Thyroid gland (tissue), 4 donors: ENCODE data around the gene SNAPC4. TPM values are rescaled to one million over a fixed set of nuclear protein-coding genes. Genes with fewer than 3 reads are reported as not detected.

ENCODE experiments used
- DNase-seq, 2 donors: peaks; one replicate each; pipeline ENCODE4 v3.0.0-alpha.2; 2019
- H3K27ac ChIP-seq, 3 donors: fragments of 200-600 bp; sonication (generic); 1 replicate in 2 of 3; 2 replicates in 1 of 3; pipeline ENCODE4 v1.5.1; 2016 to 2019; ENCODE audit warnings: mild to moderate bottlenecking in 1 of 3, moderate library complexity in 1 of 3
- H3K27me3 ChIP-seq: fragments of 200-600 bp; sonication (generic); one replicate; pipeline ENCODE4 v1.5.1; 2019
- H3K36me3 ChIP-seq, 2 donors: fragments of 200-600 bp; sonication (generic); one replicate each; pipeline ENCODE4 v1.5.1; 2016 to 2019
- H3K4me1 ChIP-seq, 2 donors: fragments of 200-600 bp; sonication (generic); one replicate each; pipeline ENCODE4 v1.5.1; 2017 to 2019
- H3K4me3 ChIP-seq, 3 donors: fragments of 200-600 bp; sonication (generic); replicated peaks in 1 of 3; 1 replicate in 2 of 3; 2 replicates in 1 of 3; pipeline ENCODE4 v1.5.1; 2016; ENCODE audit warnings: mild to moderate bottlenecking in 1 of 3
- H3K9me3 ChIP-seq: fragments of 200-600 bp; sonication (generic); one replicate; pipeline ENCODE4 v1.5.1; 2017
- POLR2A ChIP-seq, 2 donors: fragments of 450-650 bp; IDR thresholded peaks; one replicate each; pipeline ENCODE4 v1.6.1; 2017; ENCODE audit warnings: antibody characterized with exemption in 2 of 2, mild to moderate bottlenecking in 2 of 2, moderate library complexity in 1 of 2
- WGBS, 2 donors: methylation state at CpG; one replicate each; pipeline ENCODE4 v1.1.5; 2017; 5-methylcytosine and 5-hydroxymethylcytosine counted together
- intact Hi-C: fragments of 100-400 bp; cut with DNase I; formaldehyde crosslinking; loops from one replicate; pipeline ENCODE4 v1.15.1; 2023
- total RNA-seq, 4 donors: library from RNA; depleted of rRNA; stranded (reverse); fragments of >200 nt; gene quantifications; one replicate each; pipeline ENCODE4 v1.2.3, GENCODE V29; 2016
- TF ChIP-seq, protein P1 (sequence below), 6 experiments: fragments of 200-600 bp in 3 of 6; fragments of 450-650 bp in 3 of 6; sonication (generic) in 3 of 6; IDR thresholded peaks; one replicate each; pipeline ENCODE4 v1.5.1; 2016 to 2019; ENCODE audit warnings: antibody characterized with exemption in 6 of 6, mild to moderate bottlenecking in 2 of 6, inconsistent platforms in 1 of 6, moderate library complexity in 1 of 6

SNAPC4 gene
- total RNA-seq, 4 donors from 2014 or later = 7.0 to 8.0 (median 7.5) TPM

DNA sequence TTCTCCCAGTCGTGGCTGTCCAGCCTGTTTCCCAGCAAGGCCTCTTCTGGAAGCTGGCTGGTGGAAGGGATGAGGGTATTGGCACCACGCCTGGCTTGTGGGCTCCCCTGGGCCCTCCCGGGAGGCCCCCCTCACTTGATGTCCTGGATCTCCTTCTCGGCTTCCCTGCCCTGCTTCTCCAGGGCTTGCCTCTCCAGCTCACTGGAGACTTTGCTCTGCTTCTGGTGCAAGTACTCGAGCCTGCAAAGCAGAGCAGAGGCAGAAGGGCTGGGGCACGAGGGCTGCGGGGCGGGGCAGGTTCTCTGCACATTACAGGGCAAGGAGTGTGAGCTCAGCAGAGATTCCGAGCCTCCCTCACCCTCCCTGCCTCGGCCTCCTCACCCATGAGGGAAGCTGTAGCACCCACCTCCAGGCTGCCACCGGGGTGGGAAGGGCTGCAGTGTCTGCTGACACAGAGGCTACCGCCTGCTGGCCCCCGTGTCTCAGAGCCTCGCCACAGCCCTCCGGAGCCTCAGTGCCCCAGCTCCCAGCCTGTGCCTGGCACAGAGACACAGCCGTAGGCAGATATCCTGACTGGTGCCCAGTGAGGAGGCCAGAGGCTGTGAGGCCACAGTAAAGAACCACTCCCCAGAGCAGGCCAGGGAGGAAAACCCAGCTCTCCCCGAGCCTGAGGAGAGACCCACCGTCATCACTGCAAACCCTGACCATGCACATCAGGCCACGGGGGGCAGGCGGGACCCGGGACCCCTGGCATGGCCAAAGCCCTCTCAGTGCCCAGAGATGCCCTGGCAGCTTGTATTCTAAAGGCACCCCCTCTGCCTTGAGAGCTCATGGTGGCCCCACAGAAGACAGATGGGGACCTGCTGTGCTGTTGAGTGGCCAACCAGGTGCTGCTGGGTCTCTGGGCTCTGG lies 7.2 kb downstream of the SNAPC4 start:
- Histone ChIP-seq H3K4me1 (no peaks in the 10 kb centered on the region), H3K4me3 (no peak overlapping the region), H3K27me3 (no peaks in the 10 kb centered on the region), H3K36me3 (peaks cover 23 to 66% of the 10 kb centered on the region in 2 donors), H3K27ac (no peak overlapping the region), H3K9me3 (no peaks in the 10 kb centered on the region)
- WGBS, 2 donors = 75 to 81% methylated on average over 10 to 12 of the region's 21 CpGs
- TF ChIP-seq, protein P1, sequence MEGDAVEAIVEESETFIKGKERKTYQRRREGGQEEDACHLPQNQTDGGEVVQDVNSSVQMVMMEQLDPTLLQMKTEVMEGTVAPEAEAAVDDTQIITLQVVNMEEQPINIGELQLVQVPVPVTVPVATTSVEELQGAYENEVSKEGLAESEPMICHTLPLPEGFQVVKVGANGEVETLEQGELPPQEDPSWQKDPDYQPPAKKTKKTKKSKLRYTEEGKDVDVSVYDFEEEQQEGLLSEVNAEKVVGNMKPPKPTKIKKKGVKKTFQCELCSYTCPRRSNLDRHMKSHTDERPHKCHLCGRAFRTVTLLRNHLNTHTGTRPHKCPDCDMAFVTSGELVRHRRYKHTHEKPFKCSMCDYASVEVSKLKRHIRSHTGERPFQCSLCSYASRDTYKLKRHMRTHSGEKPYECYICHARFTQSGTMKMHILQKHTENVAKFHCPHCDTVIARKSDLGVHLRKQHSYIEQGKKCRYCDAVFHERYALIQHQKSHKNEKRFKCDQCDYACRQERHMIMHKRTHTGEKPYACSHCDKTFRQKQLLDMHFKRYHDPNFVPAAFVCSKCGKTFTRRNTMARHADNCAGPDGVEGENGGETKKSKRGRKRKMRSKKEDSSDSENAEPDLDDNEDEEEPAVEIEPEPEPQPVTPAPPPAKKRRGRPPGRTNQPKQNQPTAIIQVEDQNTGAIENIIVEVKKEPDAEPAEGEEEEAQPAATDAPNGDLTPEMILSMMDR (IDR thresholded peaks at IDR 0.05) = no peak
- no peak for TF ChIP-seq POLR2A (IDR thresholded peaks at IDR 0.05)
- intact Hi-C loops = no loop called here
- no peak for DNase-seq

DNA sequence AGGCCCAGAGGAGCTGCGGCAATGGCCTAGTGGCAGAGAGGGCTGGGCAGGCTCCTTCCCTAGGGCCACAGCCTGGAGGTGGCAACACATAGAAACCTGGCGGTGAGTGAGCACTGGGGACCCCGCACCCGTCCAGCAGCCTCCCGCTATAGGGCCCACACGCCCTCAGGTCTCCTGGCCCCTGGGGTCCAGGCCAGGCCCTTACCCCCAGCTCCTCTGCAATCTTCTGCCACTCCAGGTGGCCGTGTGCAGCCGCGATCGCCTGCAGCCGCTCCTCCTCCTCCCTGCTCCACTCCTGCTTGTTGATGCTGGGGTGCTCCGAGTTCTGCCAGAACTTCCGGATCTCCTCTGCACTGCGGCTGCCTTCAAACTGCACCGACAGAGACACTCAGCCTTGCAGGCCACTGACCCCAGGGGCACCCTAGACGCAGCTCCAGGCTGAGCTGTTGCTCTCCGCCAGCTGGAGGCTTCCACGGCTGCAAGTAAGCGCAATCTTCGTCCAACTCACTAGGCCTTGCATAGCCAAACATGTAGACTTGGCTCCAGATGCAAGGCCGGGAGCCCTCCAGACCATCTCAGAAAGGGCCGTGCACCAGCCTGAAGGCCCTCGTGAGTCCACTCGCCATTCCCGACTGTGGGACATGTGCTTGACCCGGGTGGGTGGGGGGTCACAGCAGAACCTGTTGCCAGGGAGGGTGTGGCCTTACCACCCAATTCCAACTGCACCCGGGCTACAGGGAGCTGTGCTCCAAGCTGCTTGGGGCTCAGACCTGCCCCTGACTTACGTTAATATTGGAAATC lies 8.0 kb downstream of the SNAPC4 start:
- no peaks in the 10 kb centered on the region for H3K4me1 ChIP-seq
- 86 to 94% methylated on average over 23 to 24 of the region's 28 CpGs for WGBS, 2 donors
- H3K4me3 ChIP-seq = no peak overlapping the region
- intact Hi-C loops = no loop called here
- no peak for TF ChIP-seq POLR2A (IDR thresholded peaks at IDR 0.05)
- TF ChIP-seq, protein P1 (IDR thresholded peaks at IDR 0.05) = no peak
- H3K36me3 ChIP-seq = peaks cover 31 to 72% of the 10 kb centered on the region in 2 donors
- no peaks in the 10 kb centered on the region for H3K27me3 ChIP-seq
- DNase-seq = no peak
- no peaks in the 10 kb centered on the region for H3K9me3 ChIP-seq
- no peak overlapping the region for H3K27ac ChIP-seq

DNA sequence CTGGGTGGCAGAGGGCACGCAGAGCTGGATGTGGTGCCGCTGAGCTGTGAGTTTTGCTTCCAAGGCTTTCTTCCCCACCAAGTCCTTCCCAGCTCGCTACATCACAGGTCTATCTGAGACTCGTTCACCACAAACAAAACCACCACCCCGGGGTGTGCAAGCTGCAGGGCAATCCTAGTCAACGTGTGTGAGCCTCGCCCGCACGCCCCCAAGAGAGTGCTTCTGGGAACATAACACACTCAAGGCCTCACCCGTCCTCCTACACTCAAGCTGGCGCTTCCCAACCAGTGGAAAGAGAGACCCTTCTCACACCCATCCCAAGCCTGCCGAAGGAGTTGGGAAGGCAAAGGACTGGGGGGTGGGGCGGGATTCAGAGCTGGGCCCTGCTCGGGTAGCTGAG lies 10.6 kb downstream of the SNAPC4 start:
- 90 to 91% methylated on average over 7 to 9 of the region's 14 CpGs for WGBS, 2 donors
- Histone ChIP-seq H3K9me3 (no peaks in the 10 kb centered on the region), H3K4me1 (no peaks in the 10 kb centered on the region), H3K36me3 (peaks cover 25 to 62% of the 10 kb centered on the region in 2 donors), H3K4me3 (no peak overlapping the region), H3K27ac (no peak overlapping the region), H3K27me3 (no peaks in the 10 kb centered on the region)
- TF ChIP-seq, protein P1 (IDR thresholded peaks at IDR 0.05) = no peak
- no peak for TF ChIP-seq POLR2A (IDR thresholded peaks at IDR 0.05)
- intact Hi-C loops = no loop called here
- DNase-seq = no peak

DNA sequence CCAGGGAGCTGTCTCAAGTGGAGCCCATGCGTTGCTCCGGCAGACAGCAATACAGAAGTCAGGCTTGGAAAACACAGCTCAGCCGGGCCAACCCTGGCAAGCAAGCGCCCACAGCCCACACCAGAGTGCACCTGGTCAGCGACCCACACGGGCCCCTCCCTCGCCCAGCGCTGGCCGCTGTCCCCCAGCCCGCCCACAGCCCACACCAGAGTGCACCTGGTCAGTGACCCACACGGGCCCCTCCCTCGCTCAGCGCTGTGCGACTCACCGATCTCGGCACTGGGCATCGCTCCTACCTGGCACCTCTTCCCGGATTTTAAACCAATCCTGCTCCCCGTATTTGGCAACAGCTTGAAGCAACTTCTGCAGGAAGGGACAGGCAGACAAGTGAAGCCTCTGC lies 12.8 kb downstream of the SNAPC4 start:
- H3K27me3 ChIP-seq = no peaks in the 10 kb centered on the region
- DNase-seq = no peak
- WGBS, 2 donors = 94 to 100% methylated on average over 4 to 13 of the region's 19 CpGs
- peaks cover 24 to 61% of the 10 kb centered on the region in 2 donors for H3K36me3 ChIP-seq
- H3K9me3 ChIP-seq = no peaks in the 10 kb centered on the region
- no peaks in the 10 kb centered on the region for H3K4me1 ChIP-seq
- no peak for TF ChIP-seq POLR2A (IDR thresholded peaks at IDR 0.05)
- TF ChIP-seq, protein P1 (IDR thresholded peaks at IDR 0.05) = no peak
- H3K4me3 ChIP-seq = no peak overlapping the region
- no peak overlapping the region for H3K27ac ChIP-seq
- intact Hi-C loops = no loop called here
